IMR-90 (cell line): ENCODE data around the gene ITGA1. TPM values are rescaled to one million over a fixed set of nuclear protein-coding genes. Genes with fewer than 3 reads are reported as not detected.
A peak's percentile ranks its signal among the peaks of the same experiment; 100 is the strongest.

Experiments used
- ATAC-seq: fragments of 200-7000 bp; cut with Tn5 transposase; 2 replicates; pipeline ENCODE4 v1.9.1; 2020; ENCODE audit warnings: low read depth, mild to moderate bottlenecking, moderate library complexity
- BruUV-seq: library from RNA; stranded (reverse); fragments of 400-500 nt; replicated peaks from 2 replicates; lab custom pipeline; 2021; lab: Mats Ljungman, UMichigan
- CTCF ChIA-PET: fragments of 300-600 bp; formaldehyde crosslinking; extraction: SDS; loops from one replicate; lab custom pipeline; 2021; ENCODE audit warnings: antibody characterized with exemption; lab: Yijun Ruan, JAX
- POLR2A ChIA-PET: fragments of 300-600 bp; sonication (Branson Sonifier 250); formaldehyde crosslinking; loops from one replicate; lab custom pipeline; 2022; ENCODE audit warnings: antibody characterized with exemption; ENCODE audit not compliant: unreplicated experiment; lab: Charles Lee
- DNase-seq: peaks from one replicate; pipeline ENCODE4 v3.0.0; 2013
- H2AFZ ChIP-seq: replicated peaks from 2 replicates; pipeline ENCODE3; 2013; ENCODE audit warnings: low read length, mild to moderate bottlenecking; ENCODE audit not compliant: poor library complexity
- H2AK5ac ChIP-seq: 2 replicates; pipeline ENCODE4 v1.6.1; 2013; ENCODE audit warnings: low read depth, low read length, inconsistent platforms
- H2AK9ac ChIP-seq: replicated peaks from 2 replicates; pipeline ENCODE3; 2013; ENCODE audit warnings: mild to moderate bottlenecking, low read depth, low read length, moderate library complexity; ENCODE audit not compliant: poor library complexity
- H2BK120ac ChIP-seq: 2 replicates; pipeline ENCODE4 v1.6.1; 2013; ENCODE audit warnings: low read depth, low read length, inconsistent platforms
- H2BK15ac ChIP-seq: 3 replicates; pipeline ENCODE4 v1.6.1; 2013; ENCODE audit warnings: low read depth, low read length, inconsistent platforms
- H2BK20ac ChIP-seq: 2 replicates; pipeline ENCODE4 v1.6.1; 2013; ENCODE audit warnings: low read depth, mild to moderate bottlenecking, inconsistent platforms, low read length, moderate library complexity
- H2BK5ac ChIP-seq: 2 replicates; pipeline ENCODE4 v1.6.1; 2013; ENCODE audit warnings: mild to moderate bottlenecking, low read depth, low read length, inconsistent platforms; ENCODE audit not compliant: poor library complexity, severe bottlenecking
- H3K14ac ChIP-seq: replicated peaks from 2 replicates; pipeline ENCODE4 v1.6.1; 2013; ENCODE audit warnings: low read depth, low read length, inconsistent platforms
- H3K18ac ChIP-seq: 2 replicates; pipeline ENCODE4 v1.6.1; 2013; ENCODE audit warnings: low read depth, low read length, control low read depth
- H3K23ac ChIP-seq: 2 replicates; pipeline ENCODE4 v1.6.1; 2013; ENCODE audit warnings: low read depth, low read length, inconsistent platforms
- H3K27ac ChIP-seq: 2 replicates; pipeline ENCODE4 v1.5.1; 2013; ENCODE audit warnings: mild to moderate bottlenecking, control low read depth, low read length; ENCODE audit not compliant: insufficient read depth
- H3K27me3 ChIP-seq: 2 replicates; pipeline ENCODE4 v1.6.1; 2013; ENCODE audit warnings: low read length; ENCODE audit not compliant: control insufficient read depth, insufficient read depth
- H3K36me3 ChIP-seq: 2 replicates; pipeline ENCODE4 v1.6.1; 2013; ENCODE audit warnings: low read length, mixed read lengths; ENCODE audit not compliant: control insufficient read depth, insufficient read depth
- H3K4ac ChIP-seq: 2 replicates; pipeline ENCODE4 v1.6.1; 2013; ENCODE audit warnings: low read depth, low read length, inconsistent platforms
- H3K4me1 ChIP-seq: 2 replicates; pipeline ENCODE4 v1.6.1; 2013; ENCODE audit warnings: low read length, mixed read lengths; ENCODE audit not compliant: control insufficient read depth, insufficient read depth
- H3K4me2 ChIP-seq: 2 replicates; pipeline ENCODE4 v1.6.1; 2013; ENCODE audit warnings: low read depth, mild to moderate bottlenecking, control low read depth, low read length, moderate library complexity
- H3K4me3 ChIP-seq: 2 replicates; pipeline ENCODE4 v1.5.1; 2013; ENCODE audit warnings: low read depth, mild to moderate bottlenecking, control low read depth, low read length, moderate library complexity; ENCODE audit not compliant: insufficient read depth
- H3K56ac ChIP-seq: 2 replicates; pipeline ENCODE4 v1.6.1; 2013; ENCODE audit warnings: low read length, inconsistent platforms; ENCODE audit not compliant: insufficient read depth; ENCODE audit errors: extremely low read depth
- H3K79me1 ChIP-seq, 2 experiments: 2 replicates each; pipeline ENCODE4 v1.6.1; 2013; ENCODE audit warnings: low read length in 2 of 2, inconsistent platforms in 1 of 2, low read depth in 1 of 2
- H3K9ac ChIP-seq: 2 replicates; pipeline ENCODE4 v1.6.1; 2013; ENCODE audit warnings: low read depth, low read length, control low read depth
- H3K9me1 ChIP-seq: 2 replicates; pipeline ENCODE4 v1.6.1; 2013; ENCODE audit warnings: low read length, inconsistent platforms; ENCODE audit not compliant: insufficient read depth
- H3K9me3 ChIP-seq: 2 replicates; pipeline ENCODE4 v1.6.1; 2013; ENCODE audit warnings: low read length; ENCODE audit not compliant: control insufficient read depth, insufficient read depth
- H4K20me1 ChIP-seq: 2 replicates; pipeline ENCODE4 v1.6.1; 2013; ENCODE audit warnings: low read length, inconsistent platforms; ENCODE audit not compliant: insufficient read depth
- H4K5ac ChIP-seq: 2 replicates; pipeline ENCODE4 v1.6.1; 2013; ENCODE audit warnings: mild to moderate bottlenecking, low read depth, low read length, control low read depth
- H4K8ac ChIP-seq, 2 experiments: 2 replicates each; pipeline ENCODE4 v1.6.1; 2013; ENCODE audit warnings: low read depth in 2 of 2, low read length in 2 of 2, control low read depth in 1 of 2, inconsistent platforms in 1 of 2
- H4K91ac ChIP-seq: 2 replicates; pipeline ENCODE4 v1.6.1; 2013; ENCODE audit warnings: low read depth, low read length, inconsistent platforms; ENCODE audit not compliant: insufficient read depth
- BHLHE40 ChIP-seq: fragments of 150-350 bp; IDR thresholded peaks from 2 replicates; pipeline ENCODE4 v1.6.1; 2016; ENCODE audit warnings: mild to moderate bottlenecking, low read depth, low read length
- CEBPB ChIP-seq: IDR thresholded peaks from 2 replicates; pipeline ENCODE4 v1.6.1; 2012; ENCODE audit warnings: low read depth, low read length, improper control_type of control experiment
- CHD1 ChIP-seq: IDR thresholded peaks from 2 replicates; pipeline ENCODE4 v1.6.1; 2012; ENCODE audit warnings: low read depth, low read length, improper control_type of control experiment
- FOS ChIP-seq: fragments of 150-350 bp; IDR thresholded peaks from 2 replicates; pipeline ENCODE4 v1.6.1; 2016; ENCODE audit warnings: low read depth, low read length
- MAFK ChIP-seq: IDR thresholded peaks from 2 replicates; pipeline ENCODE4 v1.6.1; 2012; ENCODE audit warnings: low read depth, low read length, improper control_type of control experiment
- MAZ ChIP-seq: IDR thresholded peaks from 2 replicates; pipeline ENCODE4 v1.6.1; 2012; ENCODE audit warnings: low read depth, mild to moderate bottlenecking, low read length, improper control_type of control experiment, moderate library complexity, borderline replicate concordance
- MXI1 ChIP-seq: IDR thresholded peaks from 2 replicates; pipeline ENCODE4 v1.6.1; 2012; ENCODE audit warnings: low read depth, mild to moderate bottlenecking, low read length, moderate library complexity, borderline replicate concordance
- NFE2L2 ChIP-seq: fragments of 150-350 bp; IDR thresholded peaks from 2 replicates; pipeline ENCODE4 v1.6.1; 2016; ENCODE audit warnings: low read depth, mild to moderate bottlenecking, low read length
- POLR2A ChIP-seq: IDR thresholded peaks from 2 replicates; pipeline ENCODE4 v1.6.1; 2012; ENCODE audit warnings: mild to moderate bottlenecking, low read depth, low read length
- RAD21 ChIP-seq: IDR thresholded peaks from 2 replicates; pipeline ENCODE4 v1.6.1; 2012; ENCODE audit warnings: low read length, improper control_type of control experiment
- RCOR1 ChIP-seq: IDR thresholded peaks from 2 replicates; pipeline ENCODE4 v1.6.1; 2012; ENCODE audit warnings: mild to moderate bottlenecking, low read length, improper control_type of control experiment; ENCODE audit not compliant: insufficient replicate concordance
- RFX5 ChIP-seq: IDR thresholded peaks from 2 replicates; pipeline ENCODE4 v1.8.0; 2012; ENCODE audit warnings: low read depth, mild to moderate bottlenecking, low read length, moderate library complexity
- SMC3 ChIP-seq: fragments of 150-350 bp; IDR thresholded peaks from 2 replicates; pipeline ENCODE4 v1.6.1; 2016; ENCODE audit warnings: low read depth, mild to moderate bottlenecking, antibody characterized with exemption, low read length, moderate library complexity
- WGBS, 2 experiments: methylation state at CpG; one replicate each; pipeline versions ENCODE4 v1.1.5 to v1.1.7; 2013; ENCODE audit warnings: missing lambda C conversion rate in 2 of 2; ENCODE audit not compliant: insufficient read length in 1 of 2; ENCODE audit errors: extremely low coverage in 2 of 2; 5-methylcytosine and 5-hydroxymethylcytosine counted together
- dilution Hi-C: fragments of 300-500 bp; cut with HindIII; formaldehyde crosslinking; loops from one replicate; pipeline ENCODE4 v1.14.3; 2018; ENCODE audit warnings: low sequenced_read_pairs; ENCODE audit not compliant: unreplicated experiment
- in situ Hi-C: fragments of 300-500 bp; cut with MboI; formaldehyde crosslinking; loops from 3 replicates; pipeline ENCODE4 v1.14.3; 2019; ENCODE audit warnings: low sequenced_read_pairs, inconsistent platforms, mixed read lengths
- intact Hi-C: fragments of 100-400 bp; cut with micrococcal nuclease; formaldehyde crosslinking; loops from 2 replicates; pipeline ENCODE4 v1.10.0; 2022
- polyA plus RNA-seq, 3 experiments: library from polyadenylated mRNA; depleted of rRNA; stranded (reverse); fragments of >200 nt; gene quantifications; 2 replicates each; pipeline ENCODE4 v1.2.3, GENCODE V29; 2012; ENCODE audit warnings: low replicate concordance in 1 of 3
- total RNA-seq: library from RNA; depleted of rRNA; stranded (reverse); fragments of >200 nt; gene quantifications from 2 replicates; pipeline ENCODE4 v1.2.3, GENCODE V29; 2012
- TF ChIP-seq, protein P1 (sequence below): conservative IDR thresholded peaks from 2 replicates; pipeline ENCODE4 v1.5.1; 2012; ENCODE audit warnings: mild to moderate bottlenecking, low read depth, low read length, improper control_type of control experiment
- TF ChIP-seq, protein P2 (sequence below): fragments of 150-350 bp; IDR thresholded peaks from 2 replicates; pipeline ENCODE4 v1.6.1; 2016; ENCODE audit warnings: low read depth, mild to moderate bottlenecking, low read length, moderate library complexity, borderline replicate concordance
- TF ChIP-seq, protein P3 (sequence below): fragments of 150-350 bp; IDR thresholded peaks from 2 replicates; pipeline ENCODE4 v1.6.1; 2017; ENCODE audit warnings: mild to moderate bottlenecking, antibody characterized with exemption, low read length, low read depth

ITGA1 gene
- total and polyA plus RNA-seq, 2 of the 4 experiments (the other 2 are of a cell fraction): 22.3 to 95.2 TPM

DNA sequence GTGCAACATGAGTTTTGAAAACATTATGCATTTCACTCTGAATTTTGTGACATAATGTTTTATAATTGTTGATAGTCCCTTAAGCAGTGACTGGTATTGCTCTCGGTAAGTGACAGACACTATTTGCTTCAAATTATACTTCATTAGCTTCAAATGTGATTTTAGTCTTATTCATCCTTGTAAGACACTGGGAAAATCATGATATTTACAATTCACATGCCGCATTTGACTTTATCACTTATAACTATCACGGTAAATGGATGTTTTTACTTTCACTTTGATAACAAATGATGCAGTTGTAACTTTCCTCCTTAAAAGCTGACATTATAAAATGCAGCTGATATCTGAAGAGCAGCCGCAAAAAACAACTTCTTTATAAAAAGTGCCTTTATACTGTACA, 157.3 kb downstream of the ITGA1 start:
- Histone ChIP-seq H3K27ac (no peak overlapping the region), H3K36me3 (peaks cover 11% of the 10 kb centered on the region), H3K23ac (no peak overlapping the region; the same call in 1 of the 2 replicates), H3K4me2 (peak overlapping the region; percentile 93), H2BK20ac (no peak overlapping the region), H3K27me3 (no peaks in the 10 kb centered on the region), H2BK5ac (no peak overlapping the region), H3K9me3 (no peaks in the 10 kb centered on the region), H3K9me1 (peaks cover 10% of the 10 kb centered on the region), H4K8ac (no peak overlapping the region), H2AK5ac (no peak overlapping the region), H4K91ac (no peak overlapping the region), H3K4ac (no peak overlapping the region), H3K4me3 (peak overlapping the region; percentile 24; the same call in 1 of the 2 replicates), H2BK120ac (no peak overlapping the region), H4K20me1 (peaks cover 6% of the 10 kb centered on the region), H3K14ac (no peak overlapping the region), H3K18ac (no peak overlapping the region), H2AK9ac (no peak overlapping the region), H2BK15ac (no peak overlapping the region), H3K56ac (no peak overlapping the region), H4K5ac (no peak overlapping the region), H2AFZ (no peak overlapping the region), H3K79me1 (peaks cover 20 to 25% of the 10 kb centered on the region in 2 experiments; a peak in 3 of 4 replicates), H3K9ac (peak overlapping the region; percentile 40; the same call in 1 of the 2 replicates), H3K4me1 (peaks cover 7% of the 10 kb centered on the region)
- in situ Hi-C loops: loop anchor here (5.0 kb wide), 1 partner anchor 152 kb away; no protein-coding TSS in a partner anchor
- intact Hi-C loops: loop anchor here (5.0 to 10.0 kb wide), 2 partner anchors 302 to 1290 kb away; no protein-coding TSS in a partner anchor
- DNase-seq: no peak
- TF ChIP-seq RCOR1 (no peak), MAZ (no peak), CEBPB (no peak), BHLHE40 (no peak), MAFK (no peak), FOS (no peak), RFX5 (no peak), CHD1 (no peak), RAD21 (no peak), MXI1 (no peak), POLR2A (no peak), NFE2L2 (no peak), SMC3 (no peak)
- TF ChIP-seq, protein P1, sequence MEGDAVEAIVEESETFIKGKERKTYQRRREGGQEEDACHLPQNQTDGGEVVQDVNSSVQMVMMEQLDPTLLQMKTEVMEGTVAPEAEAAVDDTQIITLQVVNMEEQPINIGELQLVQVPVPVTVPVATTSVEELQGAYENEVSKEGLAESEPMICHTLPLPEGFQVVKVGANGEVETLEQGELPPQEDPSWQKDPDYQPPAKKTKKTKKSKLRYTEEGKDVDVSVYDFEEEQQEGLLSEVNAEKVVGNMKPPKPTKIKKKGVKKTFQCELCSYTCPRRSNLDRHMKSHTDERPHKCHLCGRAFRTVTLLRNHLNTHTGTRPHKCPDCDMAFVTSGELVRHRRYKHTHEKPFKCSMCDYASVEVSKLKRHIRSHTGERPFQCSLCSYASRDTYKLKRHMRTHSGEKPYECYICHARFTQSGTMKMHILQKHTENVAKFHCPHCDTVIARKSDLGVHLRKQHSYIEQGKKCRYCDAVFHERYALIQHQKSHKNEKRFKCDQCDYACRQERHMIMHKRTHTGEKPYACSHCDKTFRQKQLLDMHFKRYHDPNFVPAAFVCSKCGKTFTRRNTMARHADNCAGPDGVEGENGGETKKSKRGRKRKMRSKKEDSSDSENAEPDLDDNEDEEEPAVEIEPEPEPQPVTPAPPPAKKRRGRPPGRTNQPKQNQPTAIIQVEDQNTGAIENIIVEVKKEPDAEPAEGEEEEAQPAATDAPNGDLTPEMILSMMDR: no peak
- TF ChIP-seq, protein P2, sequence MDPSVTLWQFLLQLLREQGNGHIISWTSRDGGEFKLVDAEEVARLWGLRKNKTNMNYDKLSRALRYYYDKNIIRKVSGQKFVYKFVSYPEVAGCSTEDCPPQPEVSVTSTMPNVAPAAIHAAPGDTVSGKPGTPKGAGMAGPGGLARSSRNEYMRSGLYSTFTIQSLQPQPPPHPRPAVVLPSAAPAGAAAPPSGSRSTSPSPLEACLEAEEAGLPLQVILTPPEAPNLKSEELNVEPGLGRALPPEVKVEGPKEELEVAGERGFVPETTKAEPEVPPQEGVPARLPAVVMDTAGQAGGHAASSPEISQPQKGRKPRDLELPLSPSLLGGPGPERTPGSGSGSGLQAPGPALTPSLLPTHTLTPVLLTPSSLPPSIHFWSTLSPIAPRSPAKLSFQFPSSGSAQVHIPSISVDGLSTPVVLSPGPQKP: no peak
- TF ChIP-seq, protein P3, sequence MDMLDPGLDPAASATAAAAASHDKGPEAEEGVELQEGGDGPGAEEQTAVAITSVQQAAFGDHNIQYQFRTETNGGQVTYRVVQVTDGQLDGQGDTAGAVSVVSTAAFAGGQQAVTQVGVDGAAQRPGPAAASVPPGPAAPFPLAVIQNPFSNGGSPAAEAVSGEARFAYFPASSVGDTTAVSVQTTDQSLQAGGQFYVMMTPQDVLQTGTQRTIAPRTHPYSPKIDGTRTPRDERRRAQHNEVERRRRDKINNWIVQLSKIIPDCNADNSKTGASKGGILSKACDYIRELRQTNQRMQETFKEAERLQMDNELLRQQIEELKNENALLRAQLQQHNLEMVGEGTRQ: no peak
- no TSS peak for BruUV-seq
- dilution Hi-C loops: no loop called here
- ChIA-PET POLR2A (no interaction called here), CTCF (interaction anchor here (0.7 to 1.2 kb wide), 3 partner anchors 25 to 150 kb away, joined by 3 read pairs; no protein-coding TSS in a partner anchor)
- no peak for ATAC-seq
- no CpG with 5 or more reads among the region's 4 CpGs for WGBS, 2 experiments
